SK-N-SH (cell line): ENCODE results near the gene KCNJ5. TPM values are rescaled to one million over a fixed set of nuclear protein-coding genes. Genes with fewer than 3 reads are reported as not detected.

Experiments
- CTCF ChIA-PET: fragments of 300-600, 350-600 bp; formaldehyde crosslinking; extraction: SDS; loops from one replicate; lab custom pipeline; 2021; lab: Yijun Ruan, JAX
- POLR2A ChIA-PET: fragments of 350-600 bp; sonication (Branson Sonifier 250); formaldehyde crosslinking; extraction: SDS; loops from one replicate; lab custom pipeline; 2020; ENCODE audit warnings: antibody characterized with exemption, inconsistent platforms; lab: Yijun Ruan, JAX
- DNase-seq: peaks from one replicate; pipeline ENCODE4 v3.0.0; 2012
- H2AFZ ChIP-seq: fragments of 200-600 bp; sonication (generic); 2 replicates; pipeline ENCODE4 v1.8.1; 2016; ENCODE audit warnings: antibody characterized with exemption, mild to moderate bottlenecking, low read depth
- H3F3A ChIP-seq: fragments of 200-600 bp; sonication (generic); replicated peaks from 2 replicates; pipeline ENCODE3; 2016; ENCODE audit warnings: antibody characterized with exemption, mild to moderate bottlenecking; ENCODE audit not compliant: insufficient read depth
- H3K27ac ChIP-seq, 2 experiments: fragments of 200-500 bp in 1 of 2; fragments of 200-600 bp in 1 of 2; sonication (Bioruptor generic) in 1 of 2; sonication (generic), shearing (Covaris generic) in 1 of 2; 2 replicates each; pipeline versions ENCODE4 v1.5.1 to v1.6.1; 2014 to 2016; ENCODE audit warnings: low read depth in 2 of 2, inconsistent platforms in 1 of 2, low read length in 1 of 2, mild to moderate bottlenecking in 1 of 2, mixed read lengths in 1 of 2
- H3K27me3 ChIP-seq: fragments of 200-600 bp; sonication (generic), shearing (Covaris generic); 2 replicates; pipeline ENCODE4 v1.6.1; 2016; ENCODE audit warnings: mixed run types; ENCODE audit not compliant: insufficient read depth
- H3K36me3 ChIP-seq, 2 experiments: fragments of 200-500 bp in 1 of 2; fragments of 200-600 bp in 1 of 2; sonication (Bioruptor generic) in 1 of 2; sonication (generic) in 1 of 2; replicated peaks in 1 of 2; 2 replicates each; pipeline versions ENCODE3 to v1.5.1; 2014 to 2016; ENCODE audit warnings: low read length in 1 of 2, mild to moderate bottlenecking in 1 of 2; ENCODE audit not compliant: insufficient read depth in 2 of 2, control insufficient read depth in 1 of 2
- H3K4me1 ChIP-seq, 2 experiments: fragments of 200-500 bp in 1 of 2; fragments of 200-600 bp in 1 of 2; sonication (Bioruptor generic) in 1 of 2; sonication (generic), shearing (Covaris generic) in 1 of 2; 2 replicates each; pipeline versions ENCODE4 v1.5.1 to v1.6.1; 2014 to 2016; ENCODE audit warnings: low read depth in 1 of 2, low read length in 1 of 2, mixed run types in 1 of 2; ENCODE audit not compliant: insufficient read depth in 2 of 2, control insufficient read depth in 1 of 2
- H3K4me2 ChIP-seq: fragments of 200-600 bp; sonication (generic), shearing (Covaris generic); 2 replicates; pipeline ENCODE4 v1.6.1; 2017; ENCODE audit warnings: mixed run types
- H3K4me3 ChIP-seq, 2 experiments: fragments of 200-500 bp in 1 of 2; fragments of 200-600 bp in 1 of 2; sonication (Bioruptor generic) in 1 of 2; sonication (generic), shearing (Covaris generic) in 1 of 2; 2 replicates each; pipeline versions ENCODE4 v1.5.1 to v1.8.1; 2014 to 2016; ENCODE audit warnings: low read depth in 2 of 2, inconsistent platforms in 1 of 2, low read length in 1 of 2, mild to moderate bottlenecking in 1 of 2, mixed read lengths in 1 of 2, moderate library complexity in 1 of 2
- H3K79me2 ChIP-seq: fragments of 200-600 bp; sonication (generic); 2 replicates; pipeline ENCODE4 v1.8.1; 2017; ENCODE audit warnings: mild to moderate bottlenecking; ENCODE audit not compliant: insufficient read depth
- H3K9ac ChIP-seq: fragments of 200-600 bp; sonication (generic); 2 replicates; pipeline ENCODE4 v1.6.1; 2017; ENCODE audit warnings: mixed run types
- H3K9me2 ChIP-seq: fragments of 200-600 bp; sonication (generic); 2 replicates; pipeline ENCODE4 v1.6.1; 2017; ENCODE audit warnings: mixed run types
- H3K9me3 ChIP-seq: fragments of 200-600 bp; sonication (generic); 2 replicates; pipeline ENCODE4 v1.6.1; 2017; ENCODE audit warnings: mixed run types, mild to moderate bottlenecking, moderate library complexity
- H4K20me1 ChIP-seq: fragments of 200-600 bp; sonication (generic); 2 replicates; pipeline ENCODE4 v1.6.1; 2017; ENCODE audit warnings: mild to moderate bottlenecking, mixed run types; ENCODE audit not compliant: insufficient read depth
- ELF1 ChIP-seq: IDR thresholded peaks from 2 replicates; pipeline ENCODE4 v1.4.0; 2012
- EP300 ChIP-seq, 2 experiments: IDR thresholded peaks; 2 replicates each; pipeline versions ENCODE4 v1.4.0 to v1.6.1; 2012; ENCODE audit warnings: borderline replicate concordance in 1 of 2, low read depth in 1 of 2, low read length in 1 of 2
- EZH2phosphoT487 ChIP-seq: fragments of 200-600 bp; sonication (generic); IDR thresholded peaks from 2 replicates; pipeline ENCODE4 v1.6.1; 2017; ENCODE audit warnings: low read depth, mixed run types, mild to moderate bottlenecking, antibody characterized with exemption, moderate library complexity, borderline replicate concordance
- FOXJ3 ChIP-seq: sonication (generic); formaldehyde crosslinking; IDR thresholded peaks from 2 replicates; pipeline ENCODE4 v1.5.1; 2020; ENCODE audit warnings: mild to moderate bottlenecking, missing genetic modification reagents
- GABPA ChIP-seq: IDR thresholded peaks from 2 replicates; pipeline ENCODE4 v1.4.0; 2012; ENCODE audit warnings: low read depth, mild to moderate bottlenecking
- JUND ChIP-seq: IDR thresholded peaks from 2 replicates; pipeline ENCODE4 v1.4.0; 2012
- NRF1 ChIP-seq: IDR thresholded peaks from 2 replicates; pipeline ENCODE4 v1.6.1; 2012; ENCODE audit warnings: low read depth, mild to moderate bottlenecking, low read length
- RCOR1 ChIP-seq: fragments of 150-350 bp; IDR thresholded peaks from 2 replicates; pipeline ENCODE4 v1.6.1; 2017; ENCODE audit warnings: antibody characterized with exemption, low read length
- RFX5 ChIP-seq: IDR thresholded peaks from 2 replicates; pipeline ENCODE4 v1.6.1; 2012; ENCODE audit warnings: mild to moderate bottlenecking, improper control_type of control experiment, low read length
- RXRA ChIP-seq: IDR thresholded peaks from 2 replicates; pipeline ENCODE4 v1.4.0; 2012; ENCODE audit warnings: low read depth, mild to moderate bottlenecking, borderline replicate concordance
- SIN3A ChIP-seq: IDR thresholded peaks from 2 replicates; pipeline ENCODE4 v1.6.1; 2012; ENCODE audit warnings: low read depth, mild to moderate bottlenecking, low read length, moderate library complexity, borderline replicate concordance
- SMC3 ChIP-seq: IDR thresholded peaks from 2 replicates; pipeline ENCODE4 v1.6.1; 2012; ENCODE audit warnings: low read depth, low read length, improper control_type of control experiment
- TCF12 ChIP-seq: IDR thresholded peaks from 2 replicates; pipeline ENCODE4 v1.4.0; 2012
- TEAD4 ChIP-seq: IDR thresholded peaks from 2 replicates; pipeline ENCODE4 v1.4.0; 2012; ENCODE audit warnings: mild to moderate bottlenecking, borderline replicate concordance; ENCODE audit not compliant: insufficient read depth
- WGBS: methylation state at CpG from one replicate; pipeline ENCODE4 v1.1.6; 2017; ENCODE audit warnings: low lambda C conversion rate; 5-methylcytosine and 5-hydroxymethylcytosine counted together
- polyA plus RNA-seq, 3 experiments: library from polyadenylated mRNA; depleted of rRNA; stranded (reverse); fragments of >200 nt; gene quantifications; 2 replicates each; pipeline ENCODE4 v1.2.3, GENCODE V29; 2012
- TF ChIP-seq, protein P1 (sequence below): IDR thresholded peaks from 2 replicates; pipeline ENCODE4 v1.4.0; 2012; ENCODE audit warnings: low read depth, borderline replicate concordance
- TF ChIP-seq, protein P2 (sequence below): fragments of 150-350 bp; IDR thresholded peaks from 2 replicates; pipeline ENCODE4 v1.6.1; 2016; ENCODE audit warnings: mild to moderate bottlenecking, low read depth, low read length
- TF ChIP-seq, protein P3 (sequence below): IDR thresholded peaks from 2 replicates; pipeline ENCODE4 v1.6.1; 2012; ENCODE audit warnings: mild to moderate bottlenecking, low read depth, low read length, moderate library complexity
- TF ChIP-seq, protein P4 (sequence below): fragments of 200-600 bp; sonication (generic); IDR thresholded peaks from 2 replicates; pipeline ENCODE4 v1.6.1; 2017; ENCODE audit warnings: antibody characterized with exemption, mild to moderate bottlenecking, moderate library complexity

Gene KCNJ5
- polyA plus RNA-seq, 1 of the 3 experiments (the other 2 are of a cell fraction): 0.03 TPM

DNA sequence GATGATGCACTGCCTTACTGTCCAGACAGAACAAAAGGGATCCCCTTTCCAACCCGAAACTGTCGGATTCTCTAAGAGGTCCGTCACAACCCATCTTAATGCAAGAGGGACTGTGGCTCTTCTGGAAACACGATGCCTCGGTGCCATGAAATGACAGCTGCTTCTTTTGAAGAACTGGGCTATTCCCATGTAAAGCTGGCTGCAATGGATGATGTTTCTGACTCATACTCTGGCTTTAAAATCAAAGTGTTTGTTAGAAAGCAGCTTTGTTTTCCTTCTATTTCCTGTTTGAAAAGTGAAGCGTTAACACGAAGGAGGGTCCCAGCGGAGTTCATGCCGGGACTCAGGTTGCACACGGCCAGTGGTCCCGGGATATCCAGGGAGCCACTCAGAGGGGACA, 48.4 kb downstream of the KCNJ5 start:
- Histone ChIP-seq H3F3A (no peaks in the 10 kb centered on the region), H4K20me1 (no peaks in the 10 kb centered on the region), H3K79me2 (no peaks in the 10 kb centered on the region), H3K9ac (no peak overlapping the region), H3K4me1 (no peaks in the 10 kb centered on the region; a peak in 1 of 4 replicates), H3K4me2 (no peak overlapping the region)
- CTCF ChIA-PET: interaction anchor here (12.3 to 34.0 kb wide), 2 partner anchors 17 to 50 kb away, joined by 113 to 872 read pairs; partner anchors contain the start of gene KCNJ5
- no peak for DNase-seq
- POLR2A ChIA-PET: no interaction called here
- TF ChIP-seq JUND (no peak), RFX5 (no peak), FOXJ3 (no peak), NRF1 (no peak), SIN3A (no peak), ELF1 (no peak), RXRA (no peak), GABPA (no peak), RCOR1 (no peak), EP300 (IDR thresholded peaks at IDR 0.05; ENCODE audit: borderline replicate concordance in 1 of 2, low read depth in 1 of 2, low read length in 1 of 2) (no peak), TCF12 (no peak), SMC3 (no peak), TEAD4 (no peak)
- TF ChIP-seq, protein P1, sequence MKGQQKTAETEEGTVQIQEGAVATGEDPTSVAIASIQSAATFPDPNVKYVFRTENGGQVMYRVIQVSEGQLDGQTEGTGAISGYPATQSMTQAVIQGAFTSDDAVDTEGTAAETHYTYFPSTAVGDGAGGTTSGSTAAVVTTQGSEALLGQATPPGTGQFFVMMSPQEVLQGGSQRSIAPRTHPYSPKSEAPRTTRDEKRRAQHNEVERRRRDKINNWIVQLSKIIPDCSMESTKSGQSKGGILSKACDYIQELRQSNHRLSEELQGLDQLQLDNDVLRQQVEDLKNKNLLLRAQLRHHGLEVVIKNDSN: no peak
- TF ChIP-seq, protein P2, sequence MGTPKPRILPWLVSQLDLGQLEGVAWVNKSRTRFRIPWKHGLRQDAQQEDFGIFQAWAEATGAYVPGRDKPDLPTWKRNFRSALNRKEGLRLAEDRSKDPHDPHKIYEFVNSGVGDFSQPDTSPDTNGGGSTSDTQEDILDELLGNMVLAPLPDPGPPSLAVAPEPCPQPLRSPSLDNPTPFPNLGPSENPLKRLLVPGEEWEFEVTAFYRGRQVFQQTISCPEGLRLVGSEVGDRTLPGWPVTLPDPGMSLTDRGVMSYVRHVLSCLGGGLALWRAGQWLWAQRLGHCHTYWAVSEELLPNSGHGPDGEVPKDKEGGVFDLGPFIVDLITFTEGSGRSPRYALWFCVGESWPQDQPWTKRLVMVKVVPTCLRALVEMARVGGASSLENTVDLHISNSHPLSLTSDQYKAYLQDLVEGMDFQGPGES: no peak
- TF ChIP-seq, all 33 proteins: peak for 0
- no peaks in the 10 kb centered on the region for H3K36me3 ChIP-seq
- no peaks in the 10 kb centered on the region for H3K27me3 ChIP-seq
- H2AFZ ChIP-seq: no peak overlapping the region
- H3K9me2 ChIP-seq: no peaks in the 10 kb centered on the region
- WGBS: 80% methylated on average over 11 of the region's 11 CpGs
- no peaks in the 10 kb centered on the region for H3K9me3 ChIP-seq
- H3K4me3 ChIP-seq: no peak overlapping the region
- H3K27ac ChIP-seq: no peak overlapping the region

DNA sequence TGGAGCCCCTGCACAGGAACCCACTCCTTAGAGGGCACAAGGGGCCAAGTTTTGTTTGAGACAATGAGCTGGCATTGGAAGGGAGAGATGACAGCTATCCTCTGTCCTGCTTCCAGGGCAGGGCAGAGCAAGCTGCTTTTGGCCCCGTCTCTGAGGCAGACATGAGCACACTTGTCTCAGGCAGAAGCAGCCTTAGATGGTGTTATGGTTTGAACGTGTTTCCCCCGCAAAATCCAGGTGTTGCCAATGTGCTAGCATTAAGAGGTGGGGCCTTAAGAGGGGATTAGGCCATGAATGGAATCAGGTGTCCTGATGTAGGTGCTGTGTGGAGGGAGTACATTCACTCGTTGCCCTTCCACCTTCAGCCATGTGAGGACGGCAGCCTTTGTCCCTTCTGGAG, 49.0 kb downstream of the KCNJ5 start:
- Histone ChIP-seq H3K9me2 (no peaks in the 10 kb centered on the region), H3K36me3 (no peaks in the 10 kb centered on the region), H3K4me3 (no peak overlapping the region), H3F3A (no peaks in the 10 kb centered on the region), H4K20me1 (no peaks in the 10 kb centered on the region), H2AFZ (no peak overlapping the region), H3K9me3 (no peaks in the 10 kb centered on the region), H3K9ac (no peak overlapping the region), H3K4me1 (no peaks in the 10 kb centered on the region; a peak in 1 of 4 replicates), H3K4me2 (no peak overlapping the region), H3K27ac (no peak overlapping the region), H3K27me3 (no peaks in the 10 kb centered on the region), H3K79me2 (no peaks in the 10 kb centered on the region)
- ChIA-PET POLR2A (no interaction called here), CTCF (interaction anchor here (12.3 to 34.0 kb wide), 2 partner anchors 17 to 51 kb away, joined by 113 to 872 read pairs; partner anchors contain the start of gene KCNJ5)
- 20% methylated on average over 1 of the region's 5 CpGs for WGBS
- no peak for DNase-seq
- TF ChIP-seq, protein P1: no peak
- TF ChIP-seq, protein P3, sequence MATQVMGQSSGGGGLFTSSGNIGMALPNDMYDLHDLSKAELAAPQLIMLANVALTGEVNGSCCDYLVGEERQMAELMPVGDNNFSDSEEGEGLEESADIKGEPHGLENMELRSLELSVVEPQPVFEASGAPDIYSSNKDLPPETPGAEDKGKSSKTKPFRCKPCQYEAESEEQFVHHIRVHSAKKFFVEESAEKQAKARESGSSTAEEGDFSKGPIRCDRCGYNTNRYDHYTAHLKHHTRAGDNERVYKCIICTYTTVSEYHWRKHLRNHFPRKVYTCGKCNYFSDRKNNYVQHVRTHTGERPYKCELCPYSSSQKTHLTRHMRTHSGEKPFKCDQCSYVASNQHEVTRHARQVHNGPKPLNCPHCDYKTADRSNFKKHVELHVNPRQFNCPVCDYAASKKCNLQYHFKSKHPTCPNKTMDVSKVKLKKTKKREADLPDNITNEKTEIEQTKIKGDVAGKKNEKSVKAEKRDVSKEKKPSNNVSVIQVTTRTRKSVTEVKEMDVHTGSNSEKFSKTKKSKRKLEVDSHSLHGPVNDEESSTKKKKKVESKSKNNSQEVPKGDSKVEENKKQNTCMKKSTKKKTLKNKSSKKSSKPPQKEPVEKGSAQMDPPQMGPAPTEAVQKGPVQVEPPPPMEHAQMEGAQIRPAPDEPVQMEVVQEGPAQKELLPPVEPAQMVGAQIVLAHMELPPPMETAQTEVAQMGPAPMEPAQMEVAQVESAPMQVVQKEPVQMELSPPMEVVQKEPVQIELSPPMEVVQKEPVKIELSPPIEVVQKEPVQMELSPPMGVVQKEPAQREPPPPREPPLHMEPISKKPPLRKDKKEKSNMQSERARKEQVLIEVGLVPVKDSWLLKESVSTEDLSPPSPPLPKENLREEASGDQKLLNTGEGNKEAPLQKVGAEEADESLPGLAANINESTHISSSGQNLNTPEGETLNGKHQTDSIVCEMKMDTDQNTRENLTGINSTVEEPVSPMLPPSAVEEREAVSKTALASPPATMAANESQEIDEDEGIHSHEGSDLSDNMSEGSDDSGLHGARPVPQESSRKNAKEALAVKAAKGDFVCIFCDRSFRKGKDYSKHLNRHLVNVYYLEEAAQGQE: no peak
- TF ChIP-seq JUND (no peak), TEAD4 (no peak), EZH2phosphoT487 (no peak), GABPA (no peak), RCOR1 (no peak), SIN3A (no peak)
- TF ChIP-seq, protein P4, sequence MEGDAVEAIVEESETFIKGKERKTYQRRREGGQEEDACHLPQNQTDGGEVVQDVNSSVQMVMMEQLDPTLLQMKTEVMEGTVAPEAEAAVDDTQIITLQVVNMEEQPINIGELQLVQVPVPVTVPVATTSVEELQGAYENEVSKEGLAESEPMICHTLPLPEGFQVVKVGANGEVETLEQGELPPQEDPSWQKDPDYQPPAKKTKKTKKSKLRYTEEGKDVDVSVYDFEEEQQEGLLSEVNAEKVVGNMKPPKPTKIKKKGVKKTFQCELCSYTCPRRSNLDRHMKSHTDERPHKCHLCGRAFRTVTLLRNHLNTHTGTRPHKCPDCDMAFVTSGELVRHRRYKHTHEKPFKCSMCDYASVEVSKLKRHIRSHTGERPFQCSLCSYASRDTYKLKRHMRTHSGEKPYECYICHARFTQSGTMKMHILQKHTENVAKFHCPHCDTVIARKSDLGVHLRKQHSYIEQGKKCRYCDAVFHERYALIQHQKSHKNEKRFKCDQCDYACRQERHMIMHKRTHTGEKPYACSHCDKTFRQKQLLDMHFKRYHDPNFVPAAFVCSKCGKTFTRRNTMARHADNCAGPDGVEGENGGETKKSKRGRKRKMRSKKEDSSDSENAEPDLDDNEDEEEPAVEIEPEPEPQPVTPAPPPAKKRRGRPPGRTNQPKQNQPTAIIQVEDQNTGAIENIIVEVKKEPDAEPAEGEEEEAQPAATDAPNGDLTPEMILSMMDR: no peak
